Caco-2 (cell line): Measurements from ENCODE around the gene KCTD2. TPM values are rescaled to one million over a fixed set of nuclear protein-coding genes. Genes with fewer than 3 reads are reported as not detected.

Experiments used
- BruUV-seq: library from RNA; stranded (reverse); fragments of 400-500 nt; replicated peaks from 2 replicates; lab custom pipeline; 2021; lab: Mats Ljungman, UMichigan
- CTCF ChIA-PET: fragments of 300-600 bp; sonication (Branson Sonifier 250); formaldehyde crosslinking; loops from one replicate; lab custom pipeline; 2022; ENCODE audit warnings: antibody characterized with exemption; lab: Charles Lee
- POLR2A ChIA-PET: fragments of 300-600 bp; sonication (Branson Sonifier 250); formaldehyde crosslinking; loops from one replicate; lab custom pipeline; 2022; ENCODE audit warnings: antibody characterized with exemption; lab: Charles Lee
- DNase-seq, 2 experiments: peaks; one replicate each; pipeline versions ENCODE4 v3.0.0 to v3.0.0-alpha.2; 2020 to 2022
- H3K27me3 ChIP-seq: replicated peaks from 2 replicates; pipeline ENCODE4 v1.6.0; 2011; ENCODE audit warnings: low read length; ENCODE audit not compliant: control insufficient read depth, insufficient read depth
- H3K36me3 ChIP-seq: 2 replicates; pipeline ENCODE4 v1.5.1; 2011; ENCODE audit warnings: low read length; ENCODE audit not compliant: control insufficient read depth, insufficient read depth
- H3K4me1 ChIP-seq: fragments of 250-450 bp; sonication (Bioruptor Pico); 2 replicates; pipeline ENCODE4 v1.5.1; 2020; ENCODE audit warnings: mild to moderate bottlenecking
- H3K4me3 ChIP-seq: 2 replicates; pipeline ENCODE4 v1.5.1; 2011; ENCODE audit warnings: low read depth, mild to moderate bottlenecking, control low read depth, low read length
- H3K9me3 ChIP-seq: fragments of 250-450 bp; sonication (Bioruptor Pico); 2 replicates; pipeline ENCODE4 v1.5.1; 2020; ENCODE audit warnings: mild to moderate bottlenecking, moderate library complexity
- H3K27ac Mint-ChIP-seq: one replicate; pipeline ENCODE4 v1.8.0; 2022; ENCODE audit warnings: mixed read lengths; ENCODE audit not compliant: unreplicated experiment
- H3K27me3 Mint-ChIP-seq: one replicate; pipeline ENCODE4 v1.8.0; 2022; ENCODE audit warnings: mixed read lengths; ENCODE audit not compliant: insufficient read depth, unreplicated experiment
- H3K36me3 Mint-ChIP-seq: one replicate; pipeline ENCODE4 v1.8.0; 2022; ENCODE audit warnings: mild to moderate bottlenecking, mixed read lengths; ENCODE audit not compliant: insufficient read depth, unreplicated experiment
- H3K4me1 Mint-ChIP-seq: one replicate; pipeline ENCODE4 v1.8.0; 2022; ENCODE audit warnings: low read depth, mixed read lengths; ENCODE audit not compliant: unreplicated experiment
- H3K4me3 Mint-ChIP-seq: one replicate; pipeline ENCODE4 v1.8.0; 2022; ENCODE audit warnings: mild to moderate bottlenecking, moderate library complexity, mixed read lengths; ENCODE audit not compliant: unreplicated experiment
- H3K9me3 Mint-ChIP-seq: one replicate; pipeline ENCODE4 v1.8.0; 2022; ENCODE audit warnings: mixed read lengths; ENCODE audit not compliant: unreplicated experiment
- intact Hi-C: fragments of 100-400 bp; cut with micrococcal nuclease; formaldehyde crosslinking; loops from one replicate; pipeline ENCODE4 v1.10.0; 2022; ENCODE audit not compliant: unreplicated experiment
- total RNA-seq: library from RNA; stranded (reverse); gene quantifications from 2 replicates; pipeline ENCODE4 v1.2.3, GENCODE V29; 2022
- TF ChIP-seq, protein P1 (sequence below), 2 experiments: fragments of 200-600 bp in 1 of 2; IDR thresholded peaks; 1 replicate in 1 of 2; 2 replicates in 1 of 2; pipeline versions ENCODE4 v1.5.1 to v1.8.0; 2011 to 2022; ENCODE audit warnings: antibody characterized with exemption in 1 of 2, control low read depth in 1 of 2, inconsistent platforms in 1 of 2, low read depth in 1 of 2, low read length in 1 of 2, mild to moderate bottlenecking in 1 of 2, moderate library complexity in 1 of 2; ENCODE audit not compliant: insufficient read depth in 1 of 2, severe bottlenecking in 1 of 2, unreplicated experiment in 1 of 2

Gene KCTD2
- total RNA-seq, 1 experiment from 2014 or later = 28.8 TPM

DNA sequence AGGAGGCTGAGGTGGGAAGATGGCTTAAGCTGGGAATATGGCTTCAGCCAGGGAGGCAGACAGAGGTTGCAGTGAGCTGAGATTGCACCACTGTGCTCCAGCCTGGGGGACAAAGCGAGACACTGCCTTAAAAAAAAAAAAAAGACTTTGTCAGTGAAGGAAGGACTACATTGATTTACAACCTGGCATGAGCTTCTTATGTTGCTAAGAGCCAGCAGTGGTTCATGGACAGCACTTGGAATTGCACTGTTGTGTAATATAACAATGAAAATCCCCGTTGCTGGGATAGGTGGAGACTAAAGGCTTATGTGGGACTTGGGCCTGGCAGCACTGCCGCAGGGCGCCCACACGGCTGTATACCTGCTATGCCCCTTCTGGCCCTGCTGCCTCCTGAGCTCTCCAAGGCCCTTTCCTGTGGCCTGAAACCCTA is 26.6 kb downstream of the KCTD2 start:
- no peaks in the 10 kb centered on the region for H3K27me3 Mint-ChIP-seq
- peaks cover 13% of the 10 kb centered on the region for H3K4me1 Mint-ChIP-seq
- Histone ChIP-seq H3K4me3 (no peak overlapping the region), H3K9me3 (no peaks in the 10 kb centered on the region), H3K4me1 (peaks cover 17% of the 10 kb centered on the region), H3K27me3 (no peaks in the 10 kb centered on the region), H3K36me3 (no peaks in the 10 kb centered on the region)
- no peak overlapping the region for H3K4me3 Mint-ChIP-seq
- BruUV-seq = no TSS peak
- POLR2A ChIA-PET = interaction anchor here (0.7 to 1.4 kb wide), 2 partner anchors 14 to 36 kb away, joined by 4 read pairs; partner anchors contain the start of genes ARMC7 and SLC16A5
- CTCF ChIA-PET = interaction anchor here (0.6 to 1.9 kb wide), 7 partner anchors 14 to 416 kb away, joined by 3 to 13 read pairs (median 5); partner anchors contain the start of gene SLC16A5
- DNase-seq = no peak
- no peaks in the 10 kb centered on the region for H3K9me3 Mint-ChIP-seq
- peaks cover 11% of the 10 kb centered on the region for H3K36me3 Mint-ChIP-seq
- no peak overlapping the region for H3K27ac Mint-ChIP-seq
- intact Hi-C loops = no loop called here
- TF ChIP-seq, protein P1, sequence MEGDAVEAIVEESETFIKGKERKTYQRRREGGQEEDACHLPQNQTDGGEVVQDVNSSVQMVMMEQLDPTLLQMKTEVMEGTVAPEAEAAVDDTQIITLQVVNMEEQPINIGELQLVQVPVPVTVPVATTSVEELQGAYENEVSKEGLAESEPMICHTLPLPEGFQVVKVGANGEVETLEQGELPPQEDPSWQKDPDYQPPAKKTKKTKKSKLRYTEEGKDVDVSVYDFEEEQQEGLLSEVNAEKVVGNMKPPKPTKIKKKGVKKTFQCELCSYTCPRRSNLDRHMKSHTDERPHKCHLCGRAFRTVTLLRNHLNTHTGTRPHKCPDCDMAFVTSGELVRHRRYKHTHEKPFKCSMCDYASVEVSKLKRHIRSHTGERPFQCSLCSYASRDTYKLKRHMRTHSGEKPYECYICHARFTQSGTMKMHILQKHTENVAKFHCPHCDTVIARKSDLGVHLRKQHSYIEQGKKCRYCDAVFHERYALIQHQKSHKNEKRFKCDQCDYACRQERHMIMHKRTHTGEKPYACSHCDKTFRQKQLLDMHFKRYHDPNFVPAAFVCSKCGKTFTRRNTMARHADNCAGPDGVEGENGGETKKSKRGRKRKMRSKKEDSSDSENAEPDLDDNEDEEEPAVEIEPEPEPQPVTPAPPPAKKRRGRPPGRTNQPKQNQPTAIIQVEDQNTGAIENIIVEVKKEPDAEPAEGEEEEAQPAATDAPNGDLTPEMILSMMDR (IDR thresholded peaks at IDR 0.05; ENCODE audit: insufficient read depth in 1 of 2, low read depth in 1 of 2, low read length in 1 of 2, severe bottlenecking in 1 of 2, unreplicated experiment in 1 of 2) = no peak

DNA sequence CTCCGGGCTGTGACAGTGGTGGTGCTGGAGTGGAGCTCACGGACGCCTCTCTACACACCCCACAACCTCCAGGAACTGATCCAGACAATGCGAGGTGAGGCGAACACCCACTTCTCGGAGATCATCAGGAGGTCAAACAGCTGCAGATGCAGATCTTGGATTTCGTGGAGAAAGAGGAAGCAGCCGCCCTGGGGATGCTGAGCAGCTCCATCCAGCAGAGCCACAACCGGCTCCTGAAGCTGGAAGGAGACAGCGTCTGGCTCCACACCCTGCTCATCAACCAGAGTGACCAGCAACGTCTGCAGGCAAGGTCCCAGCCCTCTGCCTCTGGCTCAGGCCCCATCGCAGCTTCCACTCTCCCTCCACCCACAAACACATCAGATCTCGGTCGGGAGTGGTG is 27.5 kb downstream of the KCTD2 start:
- H3K27me3 Mint-ChIP-seq = no peaks in the 10 kb centered on the region
- H3K4me3 Mint-ChIP-seq = no peak overlapping the region
- peaks cover 20% of the 10 kb centered on the region for H3K4me1 Mint-ChIP-seq
- intact Hi-C loops = no loop called here
- H3K27me3 ChIP-seq = no peaks in the 10 kb centered on the region
- no peaks in the 10 kb centered on the region for H3K9me3 ChIP-seq
- DNase-seq = no peak
- no peaks in the 10 kb centered on the region for H3K36me3 ChIP-seq
- ChIA-PET CTCF (interaction anchor here (1.0 to 1.9 kb wide), 4 partner anchors 13 to 40 kb away, joined by 5 to 13 read pairs (median 6); partner anchors contain the start of gene SLC16A5), POLR2A (interaction anchor here (0.6 to 1.4 kb wide), 2 partner anchors 35 to 129 kb away, joined by 3 to 4 read pairs; partner anchors contain the start of gene ARMC7)
- H3K4me1 ChIP-seq = peaks cover 26% of the 10 kb centered on the region
- no peak overlapping the region for H3K4me3 ChIP-seq
- BruUV-seq = no TSS peak
- H3K36me3 Mint-ChIP-seq = peaks cover 11% of the 10 kb centered on the region
- TF ChIP-seq, protein P1 (IDR thresholded peaks at IDR 0.05; ENCODE audit: insufficient read depth in 1 of 2, low read depth in 1 of 2, low read length in 1 of 2, severe bottlenecking in 1 of 2, unreplicated experiment in 1 of 2) = no peak
- no peak overlapping the region for H3K27ac Mint-ChIP-seq
- no peaks in the 10 kb centered on the region for H3K9me3 Mint-ChIP-seq

DNA sequence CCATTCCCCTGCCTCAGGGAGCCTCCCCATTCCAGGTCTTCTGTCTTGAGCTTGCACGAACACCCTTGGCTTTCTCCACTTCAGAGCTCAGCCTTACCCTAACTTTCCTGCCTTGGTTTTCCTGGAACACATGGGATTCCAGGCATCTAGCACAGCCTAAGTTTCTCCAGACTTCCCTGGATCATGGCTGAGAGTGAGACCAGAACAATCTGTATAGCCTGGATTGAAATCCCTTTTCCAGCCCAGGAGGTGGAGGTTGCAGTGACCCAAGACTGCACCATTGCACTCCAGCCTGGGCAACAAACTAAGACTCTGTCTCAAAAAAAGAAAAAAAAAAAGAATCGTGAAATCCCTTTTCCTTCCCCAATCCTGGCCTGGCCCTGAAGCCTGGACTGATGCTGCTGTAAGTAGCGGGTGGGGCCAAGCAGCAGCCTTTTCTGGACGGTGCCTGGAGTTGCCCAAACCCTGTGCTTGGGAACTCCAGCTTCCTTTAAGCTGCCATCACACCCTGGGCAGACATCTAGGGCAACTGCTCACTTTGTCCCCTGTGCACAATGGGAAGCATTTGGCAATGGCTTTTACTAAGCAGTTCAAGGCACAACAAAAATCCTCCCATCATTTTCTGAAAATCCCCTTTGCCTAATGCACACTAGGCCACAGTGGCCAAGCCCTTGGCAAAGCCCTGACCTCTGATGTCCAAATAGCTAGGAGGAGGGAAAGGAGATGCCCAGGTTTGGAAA is 28.7 kb downstream of the KCTD2 start:
- Histone ChIP-seq H3K27me3 (no peaks in the 10 kb centered on the region), H3K4me3 (no peak overlapping the region), H3K4me1 (peaks cover 32% of the 10 kb centered on the region), H3K9me3 (no peaks in the 10 kb centered on the region), H3K36me3 (no peaks in the 10 kb centered on the region)
- intact Hi-C loops = loop anchor here (2.0 kb wide), 2 partner anchors 29 to 41 kb away; no protein-coding TSS in a partner anchor
- Mint-ChIP-seq H3K4me1 (peaks cover 20% of the 10 kb centered on the region), H3K27me3 (no peaks in the 10 kb centered on the region), H3K9me3 (no peaks in the 10 kb centered on the region), H3K27ac (peak overlapping the region; percentile 79), H3K36me3 (peaks cover 11% of the 10 kb centered on the region), H3K4me3 (no peak overlapping the region)
- POLR2A ChIA-PET = interaction anchor here (0.6 to 2.2 kb wide), 3 partner anchors 12 to 27 kb away, joined by 4 to 45 read pairs (median 5); partner anchors contain the start of gene SLC16A5
- CTCF ChIA-PET = interaction anchor here (0.6 to 1.6 kb wide), 6 partner anchors 30 to 115 kb away, joined by 3 to 8 read pairs (median 5); no protein-coding TSS in a partner anchor
- BruUV-seq = no TSS peak
- DNase-seq = no peak
- TF ChIP-seq, protein P1 (IDR thresholded peaks at IDR 0.05; ENCODE audit: insufficient read depth in 1 of 2, low read depth in 1 of 2, low read length in 1 of 2, severe bottlenecking in 1 of 2, unreplicated experiment in 1 of 2) = no peak
